Fibroblast of mammary gland (primary cell): ENCODE results near the gene RASGEF1B.

ENCODE experiments used
- DNase-seq: peaks from one replicate; pipeline ENCODE4 v3.0.0-alpha.2; 2010; ENCODE audit warnings: low read depth
- H3K4me3 ChIP-seq: 2 replicates; pipeline ENCODE4 v1.5.1; 2011; ENCODE audit warnings: low read depth, mild to moderate bottlenecking, low read length, moderate library complexity; ENCODE audit not compliant: control insufficient read depth
- TF ChIP-seq, protein P1 (sequence below): conservative IDR thresholded peaks from 2 replicates; pipeline ENCODE4 v1.5.1; 2011; ENCODE audit warnings: low read depth, low read length, inconsistent platforms; ENCODE audit not compliant: control insufficient read depth, insufficient read depth

Gene RASGEF1B

GRCh38 chr4:81404741-81405140 lies 67.0 kb downstream of the RASGEF1B start:
- DNase-seq: no peak
- no peak overlapping the region for H3K4me3 ChIP-seq
- TF ChIP-seq, protein P1, sequence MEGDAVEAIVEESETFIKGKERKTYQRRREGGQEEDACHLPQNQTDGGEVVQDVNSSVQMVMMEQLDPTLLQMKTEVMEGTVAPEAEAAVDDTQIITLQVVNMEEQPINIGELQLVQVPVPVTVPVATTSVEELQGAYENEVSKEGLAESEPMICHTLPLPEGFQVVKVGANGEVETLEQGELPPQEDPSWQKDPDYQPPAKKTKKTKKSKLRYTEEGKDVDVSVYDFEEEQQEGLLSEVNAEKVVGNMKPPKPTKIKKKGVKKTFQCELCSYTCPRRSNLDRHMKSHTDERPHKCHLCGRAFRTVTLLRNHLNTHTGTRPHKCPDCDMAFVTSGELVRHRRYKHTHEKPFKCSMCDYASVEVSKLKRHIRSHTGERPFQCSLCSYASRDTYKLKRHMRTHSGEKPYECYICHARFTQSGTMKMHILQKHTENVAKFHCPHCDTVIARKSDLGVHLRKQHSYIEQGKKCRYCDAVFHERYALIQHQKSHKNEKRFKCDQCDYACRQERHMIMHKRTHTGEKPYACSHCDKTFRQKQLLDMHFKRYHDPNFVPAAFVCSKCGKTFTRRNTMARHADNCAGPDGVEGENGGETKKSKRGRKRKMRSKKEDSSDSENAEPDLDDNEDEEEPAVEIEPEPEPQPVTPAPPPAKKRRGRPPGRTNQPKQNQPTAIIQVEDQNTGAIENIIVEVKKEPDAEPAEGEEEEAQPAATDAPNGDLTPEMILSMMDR: no peak

DNA sequence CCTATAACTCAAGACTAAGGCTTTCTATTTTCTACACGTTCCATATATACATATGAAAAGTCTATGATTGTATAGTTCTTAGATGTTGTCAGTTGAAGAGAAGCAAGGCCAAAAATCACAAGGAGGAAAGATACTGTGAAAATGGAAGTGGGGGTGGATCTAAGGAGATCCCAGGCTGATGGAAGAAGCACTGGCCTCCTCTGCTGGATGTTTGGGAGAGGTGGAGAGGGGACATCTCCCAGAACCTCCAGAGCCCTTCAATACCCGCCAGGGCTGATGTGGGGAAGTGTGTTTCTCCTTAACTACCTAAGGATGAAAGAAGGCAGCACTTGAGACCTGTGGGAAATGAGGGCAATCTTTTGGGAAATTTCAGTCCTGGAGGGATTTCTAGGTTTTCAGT lies 67.4 kb downstream of the RASGEF1B start:
- DNase-seq: peak; percentile 5
- TF ChIP-seq, protein P1: peak; percentile 22
- no peak overlapping the region for H3K4me3 ChIP-seq

- no peak overlapping the region for H3K4me3 ChIP-seq
- TF ChIP-seq, protein P1: no peak
- no peak for DNase-seq
These were observed 72.2 kb downstream of the RASGEF1B start for GRCh38 chr4:81399306-81400086.

GRCh38 chr4:81398379-81398778 lies 73.3 kb downstream of the RASGEF1B start:
- DNase-seq: no peak
- no peak overlapping the region for H3K4me3 ChIP-seq
- TF ChIP-seq, protein P1: no peak

DNA sequence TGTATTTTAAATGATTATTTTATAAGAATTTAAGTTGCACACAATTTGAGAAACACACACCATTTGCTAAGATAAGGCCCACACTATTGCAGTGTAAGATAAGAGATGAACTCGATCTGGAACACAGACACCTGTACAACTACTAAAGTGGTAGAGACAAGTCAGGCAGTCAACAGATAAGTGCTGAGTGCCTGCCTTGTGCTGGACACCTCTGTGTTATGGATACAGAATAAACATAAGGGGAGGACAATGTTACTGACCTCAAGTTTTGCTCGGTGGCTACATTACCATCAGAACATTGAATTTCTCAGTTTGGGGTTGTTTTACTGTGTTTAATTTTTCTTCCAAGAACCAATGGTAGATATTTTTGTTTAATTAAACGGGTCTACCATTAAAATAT lies 74.1 kb downstream of the RASGEF1B start:
- TF ChIP-seq, protein P1: no peak
- no peak for DNase-seq
- no peak overlapping the region for H3K4me3 ChIP-seq

DNA sequence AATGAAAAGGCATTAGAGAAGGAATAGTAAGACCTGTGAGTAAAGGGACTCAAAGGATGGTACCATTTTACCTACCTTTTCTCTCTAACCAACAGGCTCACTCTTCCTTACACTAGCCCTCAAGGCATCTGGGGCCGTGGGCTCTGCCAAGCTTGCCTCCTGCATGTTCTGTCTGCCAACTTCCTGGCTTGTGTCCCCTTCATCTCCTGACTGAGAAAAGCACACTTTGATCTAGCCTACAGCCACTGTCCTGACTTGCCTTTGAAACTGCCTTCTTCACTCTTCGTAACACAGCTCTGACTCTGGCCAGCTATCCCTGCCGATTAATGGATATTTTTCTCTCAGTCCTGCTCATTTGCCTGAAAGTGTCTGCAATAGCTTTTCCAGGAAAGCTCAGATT lies 76.5 kb downstream of the RASGEF1B start:
- no peak for DNase-seq
- TF ChIP-seq, protein P1: no peak

More for the DNA sequence above, 76.5 kb downstream of the RASGEF1B start:
- H3K4me3 ChIP-seq: no peak overlapping the region
